Upper lobe of left lung (tissue), 4 donors: ENCODE measurements around the gene PCGF3.

Source experiments
- CTCF ChIP-seq, 6 experiments: fragments of 450-650 bp in 4 of 6; fragments of 200-600 bp in 2 of 6; sonication (generic) in 2 of 6; IDR thresholded peaks; one replicate each; pipeline ENCODE4 v1.5.1; 2016 to 2019; ENCODE audit warnings: antibody characterized with exemption in 6 of 6
- EP300 ChIP-seq, 4 donors: sonication (generic); formaldehyde crosslinking; IDR thresholded peaks; one replicate each; pipeline ENCODE4 v1.5.1; 2017; ENCODE audit warnings: antibody characterized with exemption in 4 of 4, control low read depth in 2 of 4
- POLR2A ChIP-seq, 4 donors: fragments of 450-650 bp; IDR thresholded peaks; one replicate each; pipeline ENCODE4 v1.5.1; 2016 to 2017; ENCODE audit warnings: antibody characterized with exemption in 4 of 4, mild to moderate bottlenecking in 2 of 4
- POLR2AphosphoS5 ChIP-seq, 2 donors: sonication (generic); formaldehyde crosslinking; IDR thresholded peaks; one replicate each; pipeline ENCODE4 v1.5.1; 2017; ENCODE audit warnings: antibody characterized with exemption in 2 of 2

- TF ChIP-seq CTCF (IDR thresholded peaks at IDR 0.05) (no peak), POLR2A (IDR thresholded peaks at IDR 0.05) (no peak), POLR2AphosphoS5 (IDR thresholded peaks at IDR 0.05) (no peak), EP300 (IDR thresholded peaks at IDR 0.05) (no peak)
Observed at GRCh38 chr4:766152-766515, 60.5 kb downstream of the PCGF3 start.
